HG03103 (cell line): ENCODE results near the gene CDH9.

Experiments used
- ATAC-seq: cut with Tn5 transposase; IDR thresholded peaks from one replicate; pipeline ENCODE4 v1.9.1; 2021; ENCODE audit warnings: low read depth; ENCODE audit not compliant: unreplicated experiment

Gene CDH9, protein sequence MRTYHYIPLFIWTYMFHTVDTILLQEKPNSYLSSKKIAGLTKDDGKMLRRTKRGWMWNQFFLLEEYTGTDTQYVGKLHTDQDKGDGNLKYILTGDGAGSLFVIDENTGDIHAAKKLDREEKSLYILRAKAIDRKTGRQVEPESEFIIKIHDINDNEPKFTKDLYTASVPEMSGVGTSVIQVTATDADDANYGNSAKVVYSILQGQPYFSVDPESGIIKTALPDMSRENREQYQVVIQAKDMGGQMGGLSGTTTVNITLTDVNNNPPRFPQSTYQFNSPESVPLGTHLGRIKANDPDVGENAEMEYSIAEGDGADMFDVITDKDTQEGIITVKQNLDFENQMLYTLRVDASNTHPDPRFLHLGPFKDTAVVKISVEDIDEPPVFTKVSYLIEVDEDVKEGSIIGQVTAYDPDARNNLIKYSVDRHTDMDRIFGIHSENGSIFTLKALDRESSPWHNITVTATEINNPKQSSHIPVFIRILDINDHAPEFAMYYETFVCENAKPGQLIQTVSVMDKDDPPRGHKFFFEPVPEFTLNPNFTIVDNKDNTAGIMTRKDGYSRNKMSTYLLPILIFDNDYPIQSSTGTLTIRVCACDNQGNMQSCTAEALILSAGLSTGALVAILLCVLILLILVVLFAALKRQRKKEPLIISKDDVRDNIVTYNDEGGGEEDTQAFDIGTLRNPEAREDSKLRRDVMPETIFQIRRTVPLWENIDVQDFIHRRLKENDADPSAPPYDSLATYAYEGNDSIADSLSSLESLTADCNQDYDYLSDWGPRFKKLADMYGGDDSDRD

DNA sequence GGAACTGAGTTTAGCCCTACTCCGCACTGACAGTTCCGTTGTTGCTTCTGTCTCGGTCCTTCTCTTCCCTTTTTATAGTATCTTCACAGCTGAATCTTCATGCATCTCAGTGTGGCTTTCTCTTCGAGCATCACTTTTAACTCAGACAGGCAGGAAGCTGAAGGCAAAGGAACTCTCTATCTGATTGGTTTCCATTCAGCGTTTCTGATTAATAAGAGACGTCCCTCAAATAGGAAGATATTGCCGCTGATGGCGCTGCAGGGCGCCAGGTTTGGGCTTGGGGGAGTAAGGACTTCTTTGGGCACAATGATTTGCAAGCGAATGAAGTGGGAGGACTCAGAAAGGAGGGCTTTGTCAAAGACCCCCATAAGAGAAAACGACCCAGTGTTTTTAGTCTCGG is at the start of gene CDH9:
CDH9 (minus strand) TSS at position 111 of the 400 bp plus-strand sequence. CDS start 50,253 bp downstream, outside the sequence.
- no peak for ATAC-seq

DNA sequence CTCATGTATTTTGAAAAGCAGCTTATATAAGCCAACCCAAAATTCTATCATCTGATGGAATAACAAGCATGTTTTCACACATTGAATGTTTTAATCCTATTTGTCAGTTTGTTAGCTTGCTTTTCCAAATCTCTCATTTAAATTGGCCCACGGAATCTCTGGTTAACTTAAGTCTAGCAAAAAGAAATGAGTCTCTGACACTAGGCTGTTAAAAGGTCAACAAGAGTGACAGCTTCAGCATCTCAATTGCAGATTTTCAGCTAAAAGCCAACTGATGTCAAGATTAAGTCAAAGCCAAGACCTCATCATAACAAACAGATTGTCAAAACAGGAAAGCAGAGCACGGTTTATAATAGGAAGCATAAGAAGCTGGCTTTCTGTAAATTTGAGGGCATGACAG is 49.4 kb upstream of the CDH9 start:
- no peak for ATAC-seq

DNA sequence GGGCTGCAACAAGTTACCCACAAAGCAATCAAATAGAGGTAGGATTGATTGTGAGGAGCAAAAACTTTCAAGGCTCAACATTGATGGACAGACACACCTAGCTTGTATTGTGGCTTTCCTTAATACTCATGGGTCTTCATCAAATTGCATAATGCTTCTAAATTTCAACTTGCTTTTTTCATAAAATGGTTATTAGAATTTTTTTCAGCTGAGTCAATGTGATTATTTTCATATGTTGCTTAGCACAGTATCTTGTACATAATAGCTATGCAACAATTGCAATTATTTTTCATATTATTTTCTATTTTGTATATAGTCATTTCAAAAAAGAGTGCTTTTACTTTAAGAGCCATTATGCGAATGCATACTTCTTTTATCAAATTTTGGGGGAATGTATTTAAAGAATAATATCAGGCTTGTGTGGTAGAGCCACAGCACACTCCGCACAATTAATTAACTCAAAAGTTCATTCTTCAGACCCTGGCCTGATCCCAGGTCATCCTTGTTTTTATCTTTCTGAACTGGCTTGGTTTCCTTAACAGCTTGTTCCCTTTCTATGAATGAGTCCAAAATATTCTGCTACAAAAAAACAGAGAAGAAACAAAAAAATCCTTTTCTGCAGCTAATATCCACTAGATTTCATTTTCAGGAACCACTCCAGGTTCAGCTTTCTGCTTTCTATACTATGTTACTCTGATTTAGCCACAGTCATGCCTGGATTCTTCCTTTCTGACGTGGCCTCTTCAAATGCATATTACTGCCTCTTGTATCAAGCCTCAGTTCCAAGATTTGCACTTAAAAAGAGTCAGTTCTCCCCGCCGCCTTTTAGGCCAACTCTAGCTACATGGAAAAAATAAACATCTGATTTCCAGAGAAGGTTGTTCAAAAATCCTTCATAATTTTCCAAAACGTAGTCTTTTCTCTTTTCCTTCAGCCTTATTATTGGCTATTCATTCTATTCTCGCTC is 45.3 kb upstream of the CDH9 start:
- ATAC-seq, result no peak

DNA sequence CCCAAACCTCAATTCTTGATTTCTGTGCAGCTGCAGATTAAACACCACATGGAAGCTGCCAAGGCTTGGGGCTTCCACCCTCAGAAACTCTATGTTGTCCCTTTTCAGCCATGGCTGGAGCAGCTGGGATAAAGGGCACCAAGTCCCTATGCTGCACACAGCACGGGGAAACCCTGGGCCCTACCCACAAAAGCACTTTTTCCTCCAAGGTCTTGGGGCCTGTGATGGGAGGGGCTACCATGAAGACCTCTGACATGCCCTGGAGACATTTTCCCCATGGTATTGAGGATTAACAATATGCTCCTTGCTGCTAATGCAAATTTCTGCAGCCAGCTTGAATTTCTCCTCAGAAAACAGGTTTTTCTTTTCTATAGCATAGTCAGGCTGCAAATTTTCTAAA is 41.8 kb upstream of the CDH9 start:
- ATAC-seq, result no peak

DNA sequence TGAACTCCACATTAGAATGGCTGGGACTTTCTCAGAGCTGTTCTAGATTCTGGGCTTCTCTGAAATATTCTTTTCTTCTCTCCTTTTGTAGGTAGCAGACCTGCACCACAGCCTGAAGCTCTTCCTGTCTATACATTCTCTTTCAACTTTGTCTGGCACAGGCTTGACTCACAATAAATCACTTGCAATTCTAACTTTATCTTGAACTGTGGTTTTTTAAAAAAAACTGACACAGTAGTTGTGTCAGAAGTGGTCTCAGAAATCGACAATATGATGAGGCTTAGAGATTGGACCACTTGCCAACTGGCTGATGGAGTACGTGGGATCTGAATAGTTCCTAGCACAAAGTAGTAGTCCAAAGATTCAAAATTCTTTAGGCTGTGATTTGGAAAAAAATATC is 24.1 kb upstream of the CDH9 start:
- ATAC-seq, result no peak

DNA sequence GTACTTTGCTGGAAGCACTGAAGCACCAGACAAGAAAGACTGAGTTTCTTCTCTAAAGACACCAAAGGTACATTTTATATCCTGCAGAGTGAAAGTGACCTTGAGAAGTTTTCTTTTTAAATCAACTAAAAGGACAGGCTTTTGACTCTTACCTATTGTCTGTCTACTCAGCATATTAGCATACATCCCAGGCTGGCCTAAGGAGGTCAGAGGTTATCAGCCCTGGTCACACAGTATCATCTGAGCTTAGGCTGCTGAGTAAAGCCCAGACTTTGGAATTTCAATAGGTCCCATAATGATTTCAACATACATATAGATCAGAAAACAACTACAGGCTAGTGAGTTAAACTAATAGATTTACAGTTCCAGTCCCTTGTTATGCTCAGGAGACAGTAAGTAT is 10.1 kb upstream of the CDH9 start:
- no peak for ATAC-seq

DNA sequence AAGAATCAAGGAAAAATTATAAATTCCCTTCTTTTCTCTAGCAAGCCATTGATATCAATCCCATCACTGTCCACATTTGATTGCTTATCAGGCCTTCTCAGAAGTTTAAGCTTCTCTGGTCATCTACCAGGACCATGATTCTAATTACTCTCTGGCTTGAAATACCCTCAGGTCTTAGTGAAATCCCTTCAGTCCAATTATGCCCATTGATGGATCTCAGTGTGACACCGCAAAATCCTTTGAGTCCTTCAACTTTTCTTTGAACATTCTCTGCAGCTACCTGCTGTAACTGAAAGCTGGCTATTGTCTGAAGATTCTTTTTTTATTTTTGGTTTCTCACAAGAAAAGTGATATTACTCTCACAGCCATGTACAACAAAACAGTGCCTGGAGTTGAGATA is 3.0 kb upstream of the CDH9 start:
- ATAC-seq, result no peak

DNA sequence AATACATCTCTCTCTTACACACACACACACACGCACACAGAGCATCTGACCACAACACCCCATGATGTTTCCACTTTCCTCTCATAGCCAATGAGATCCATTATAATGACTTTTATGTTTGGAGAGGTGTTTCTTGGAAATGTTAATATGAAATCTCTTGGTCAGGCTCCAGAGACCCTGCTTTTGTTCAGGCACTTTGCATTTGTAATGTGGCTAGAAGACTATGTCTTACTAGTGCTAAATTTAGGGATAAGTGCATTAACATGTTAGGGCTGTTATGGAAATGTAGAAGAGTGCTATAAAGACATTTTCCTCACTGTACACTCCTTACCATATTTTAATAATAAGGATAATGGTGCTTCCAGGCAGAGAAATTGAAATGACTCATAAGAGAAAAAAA is 3.8 kb downstream of the CDH9 start:
- ATAC-seq, result no peak

DNA sequence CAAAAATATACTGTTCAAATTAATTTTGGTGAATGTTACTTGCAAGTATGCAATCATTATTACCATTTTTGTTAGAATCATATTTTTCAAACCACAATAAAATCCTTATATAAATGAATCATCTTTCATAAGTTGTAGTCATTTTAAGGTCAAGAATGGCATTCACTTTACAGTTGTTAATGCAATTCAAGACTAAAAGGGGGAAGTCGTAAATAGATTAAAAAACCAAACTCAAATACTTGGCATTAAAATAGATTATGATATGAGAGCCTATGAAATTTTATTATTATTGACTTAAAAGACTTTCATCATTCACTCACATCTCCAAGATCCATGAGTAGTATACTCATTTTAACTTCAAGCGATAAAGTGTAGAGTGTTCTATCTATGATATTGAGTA is 11.6 kb downstream of the CDH9 start:
- no peak for ATAC-seq

DNA sequence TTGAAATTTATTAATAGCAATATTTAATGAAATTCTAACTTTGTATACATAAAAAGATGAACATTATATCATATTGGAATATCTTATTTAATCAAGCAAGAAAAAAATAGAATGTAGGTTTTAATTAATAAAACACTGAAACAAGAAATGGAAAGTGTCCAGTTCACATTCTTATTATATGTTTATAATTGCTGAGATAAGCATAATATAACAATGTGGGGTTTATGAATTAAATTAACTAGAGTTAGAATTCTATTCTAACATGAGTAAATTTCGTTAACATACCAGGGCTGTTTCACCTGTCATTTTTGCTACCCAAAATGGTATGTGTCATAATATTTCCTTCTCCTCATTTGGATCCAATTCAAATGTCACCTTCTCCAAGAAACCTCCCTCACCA is 12.3 kb downstream of the CDH9 start:
- ATAC-seq, result no peak

DNA sequence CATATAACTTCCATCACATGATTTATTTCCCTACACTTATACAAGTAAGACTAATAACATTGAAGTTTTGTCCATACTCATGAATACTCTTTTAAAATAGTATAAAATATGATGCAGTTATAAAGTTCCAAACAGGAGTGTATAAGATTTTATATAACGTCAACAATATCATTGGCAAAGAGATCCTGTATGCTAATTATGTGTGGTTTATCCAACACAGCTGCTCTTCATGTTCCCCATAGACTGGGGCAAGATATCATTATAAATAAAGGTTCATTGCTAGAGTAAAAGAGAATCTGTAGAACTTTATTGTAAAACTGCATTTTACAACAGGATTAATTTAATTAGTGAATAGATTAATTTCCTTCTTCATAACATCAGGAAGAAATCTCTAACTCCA is 16.9 kb downstream of the CDH9 start:
- no peak for ATAC-seq

DNA sequence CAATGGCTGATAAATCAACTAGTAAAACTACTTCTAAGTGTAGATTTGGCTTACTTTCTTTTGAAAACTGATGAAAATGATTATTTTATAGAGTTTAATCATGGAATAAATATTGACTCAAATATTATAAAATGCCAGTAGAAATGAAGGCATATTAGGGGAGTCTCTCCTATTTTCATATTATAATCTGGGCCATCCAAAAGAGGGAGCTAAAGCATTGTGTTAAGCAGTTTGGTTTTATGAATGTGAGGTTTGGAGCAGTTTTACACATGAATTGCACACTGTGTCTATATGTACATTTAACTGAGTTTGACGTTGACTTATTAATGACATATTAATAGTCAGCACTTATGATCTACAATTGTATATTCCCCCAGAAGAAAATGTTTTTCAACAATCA is 17.4 kb downstream of the CDH9 start:
- ATAC-seq, result no peak

DNA sequence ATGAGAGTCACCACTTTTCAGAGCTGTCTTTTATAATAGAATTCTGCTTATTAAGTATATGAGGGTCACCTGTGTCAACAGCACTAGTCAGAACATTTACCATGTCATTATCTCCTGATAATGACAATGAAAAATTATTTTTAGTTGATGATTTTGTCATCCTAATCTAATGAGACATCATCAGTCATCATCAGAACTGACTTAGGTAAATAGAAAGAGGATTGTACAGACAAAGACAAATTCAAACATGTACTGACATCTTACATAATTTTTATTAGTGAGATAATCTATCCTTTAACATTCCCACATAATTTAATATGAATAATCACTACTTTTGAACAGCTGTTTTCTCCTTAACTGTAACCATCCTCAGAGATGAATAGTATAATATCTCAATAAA is 22.6 kb downstream of the CDH9 start:
- no peak for ATAC-seq

DNA sequence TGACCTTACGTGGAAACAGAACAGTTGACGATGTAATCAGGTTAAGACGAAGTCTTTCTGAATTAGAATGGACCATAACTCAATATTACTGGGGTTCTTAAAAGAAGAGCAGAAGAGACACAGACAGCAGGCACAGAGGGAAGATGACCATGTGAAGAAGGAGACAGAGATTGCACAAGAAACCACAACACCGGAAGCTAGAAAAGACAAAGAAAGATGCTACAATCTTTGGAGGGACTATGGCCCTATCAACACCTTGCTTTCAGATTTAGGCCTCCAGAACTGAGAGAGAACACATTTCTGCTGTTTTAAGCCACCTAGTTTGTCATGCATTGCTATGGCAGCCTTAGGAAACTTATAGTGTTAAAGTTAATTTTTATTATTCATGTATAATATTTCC is 27.1 kb downstream of the CDH9 start:
- no peak for ATAC-seq

DNA sequence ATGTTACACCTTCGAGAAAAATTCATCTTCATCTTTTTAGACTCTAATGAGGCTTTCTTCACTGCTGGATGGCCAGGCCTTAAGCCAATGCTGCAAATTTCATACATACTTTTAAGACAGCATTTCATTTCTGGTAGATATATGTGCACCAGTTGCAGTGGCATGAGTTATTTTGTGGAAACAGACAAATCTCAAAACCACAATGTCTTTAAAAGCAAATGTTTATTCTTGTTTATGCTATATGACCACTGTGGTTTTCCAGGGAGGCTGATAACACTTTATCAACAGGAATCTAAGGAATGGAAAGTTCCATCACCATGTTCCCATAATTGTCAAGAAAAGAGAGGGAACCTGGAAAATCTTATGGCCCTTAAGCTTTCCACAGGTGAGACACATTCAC is 27.7 kb downstream of the CDH9 start:
- no peak for ATAC-seq

DNA sequence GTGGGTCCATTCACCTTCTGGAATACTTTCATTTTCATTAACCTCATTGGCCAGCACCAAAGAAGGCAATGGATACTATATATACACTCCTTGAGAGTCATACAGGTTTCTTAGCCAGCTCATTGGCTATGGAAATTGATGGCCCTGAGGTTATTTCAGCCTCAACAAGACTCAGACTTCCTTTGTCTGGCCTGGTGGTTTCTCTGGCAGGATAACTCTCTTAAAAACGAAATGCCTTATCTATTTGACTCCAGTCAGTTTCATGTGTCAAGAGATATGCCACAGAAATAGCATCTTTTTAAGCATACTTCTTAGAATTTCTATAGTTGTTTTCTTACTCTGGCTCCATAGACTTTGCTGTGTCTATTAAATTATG is 28.9 kb downstream of the CDH9 start:
- ATAC-seq, result no peak

DNA sequence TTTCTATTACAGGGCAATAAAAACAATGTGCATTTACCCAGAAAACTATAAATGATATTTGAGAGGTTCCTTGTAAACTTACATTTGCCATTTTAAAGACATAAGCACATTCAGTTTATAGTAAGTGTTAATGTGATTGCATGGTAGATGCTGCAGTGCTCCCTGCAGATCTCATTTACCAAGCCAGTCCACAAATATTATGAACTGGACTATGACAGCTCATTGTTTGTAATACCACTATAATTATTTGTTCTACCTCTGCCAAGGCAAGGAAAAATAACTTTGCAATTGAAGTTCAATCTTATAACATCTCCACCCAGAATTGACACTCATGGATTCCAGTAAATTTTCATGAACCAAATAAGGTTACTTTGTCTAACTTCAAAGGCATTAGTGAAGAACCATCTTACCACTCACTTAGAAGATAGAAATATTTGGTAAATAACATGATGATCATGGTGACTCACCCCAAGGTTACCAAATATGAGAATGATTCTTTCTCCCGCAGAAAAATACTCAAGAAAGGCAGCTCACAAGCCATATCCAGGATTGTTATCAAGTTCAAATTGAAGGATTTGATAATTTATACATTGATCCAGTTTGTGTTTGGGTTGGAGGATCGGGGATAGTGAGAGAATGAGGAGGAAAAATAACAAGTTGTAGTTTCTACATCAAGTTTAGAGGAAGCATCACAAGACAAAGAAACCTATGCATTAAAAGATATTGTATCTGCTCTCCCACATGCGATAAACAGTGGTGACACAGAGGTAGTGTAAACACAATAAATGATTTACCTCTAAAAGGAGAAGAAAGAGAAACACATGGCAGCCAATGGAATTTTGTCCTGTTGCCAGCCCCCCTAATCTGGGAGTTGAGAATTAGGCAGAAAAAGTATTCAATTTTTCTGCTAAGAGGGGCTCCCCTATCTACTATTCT is 29.5 kb downstream of the CDH9 start:
- no peak for ATAC-seq

DNA sequence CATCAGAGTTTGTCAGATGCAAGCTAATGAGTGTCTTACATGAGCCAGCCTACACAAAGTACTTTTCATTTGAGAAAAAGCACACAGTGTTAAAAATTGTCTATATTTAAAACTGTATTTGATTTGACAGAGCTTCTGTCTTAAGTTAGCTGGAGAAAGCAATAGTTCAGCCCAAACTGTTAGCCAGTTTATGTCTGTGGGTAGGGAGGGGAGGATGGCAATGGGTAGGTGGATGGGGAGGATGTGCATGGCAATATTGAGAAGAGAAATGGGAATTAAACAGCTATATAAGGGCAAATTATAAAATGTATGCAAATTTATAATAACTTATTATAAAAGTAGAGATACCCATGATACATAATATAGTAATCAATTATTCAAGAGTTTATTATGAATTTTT is 31.3 kb downstream of the CDH9 start:
- ATAC-seq, result no peak

DNA sequence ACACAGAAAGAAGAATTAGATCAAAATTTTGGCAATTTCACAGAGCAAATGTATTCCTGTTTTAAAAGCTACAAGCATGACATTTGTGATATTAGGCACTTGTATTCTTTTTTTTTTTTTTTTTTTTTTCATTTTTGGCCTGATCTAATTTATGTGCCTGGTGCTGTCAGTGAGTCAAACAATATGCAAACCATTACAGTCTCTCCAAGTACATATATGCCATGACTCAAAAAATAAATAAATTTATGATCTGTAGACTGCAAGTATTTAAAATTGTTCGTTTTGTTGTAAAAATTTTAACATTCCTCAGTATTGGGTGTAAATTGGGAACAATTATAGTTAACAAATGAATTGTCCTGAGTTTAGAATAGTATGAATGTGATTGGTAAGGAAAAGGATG is 51.4 kb downstream of the CDH9 start:
- ATAC-seq, result no peak

DNA sequence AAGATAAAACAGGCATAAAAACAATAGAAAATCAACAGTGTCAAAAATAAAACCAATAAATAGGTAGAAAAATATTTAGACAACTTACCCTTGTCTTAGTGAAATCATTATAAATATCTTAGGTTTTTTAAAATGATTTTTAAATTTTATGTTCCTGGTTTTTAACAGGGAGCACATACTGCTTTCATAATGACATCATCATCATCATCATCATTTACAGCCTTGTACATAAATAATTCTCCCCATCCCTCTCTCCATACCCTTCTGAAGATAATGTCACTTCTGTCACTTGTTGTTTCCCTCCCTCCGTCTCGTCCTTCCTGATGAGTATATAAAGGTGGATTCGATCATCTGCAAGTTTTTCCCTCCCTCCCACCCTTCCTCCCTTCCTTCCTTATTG is 56.6 kb downstream of the CDH9 start:
- ATAC-seq, result no peak
